OCI-LY3 (cell line): ENCODE results near the gene ZNF319.

Source experiments
- CTCF ChIP-seq: fragments of 200-600, 300-600 bp; sonication (generic); IDR thresholded peaks from 2 replicates; pipeline ENCODE4 v1.5.1; 2014; ENCODE audit warnings: antibody characterized with exemption, low read length, low read depth
- EZH2phosphoT487 ChIP-seq: fragments of 200-600 bp; shearing (Covaris generic); IDR thresholded peaks from 2 replicates; pipeline ENCODE4 v1.6.1; 2018; ENCODE audit warnings: antibody characterized with exemption, mixed run types, low read depth

GRCh38 chr16:57949595-57950238, 50.8 kb downstream of the ZNF319 start:
- TF ChIP-seq CTCF: no peak
- no peak for TF ChIP-seq EZH2phosphoT487
